ENCODE measurements around the gene CRELD1. TPM values are rescaled to one million over a fixed set of nuclear protein-coding genes. Genes with fewer than 3 reads are reported as not detected.
"Not testable (repeated sequence)": the region's sequence is repeated elsewhere in the genome, so short reads cannot be mapped to it uniquely, and the experiment has no call there.

The CRELD1 gene
- total and polyA plus RNA-seq, 2 of the 4 experiments (the other 2 are of a cell fraction): 8.6 to 25.7 TPM

DNA sequence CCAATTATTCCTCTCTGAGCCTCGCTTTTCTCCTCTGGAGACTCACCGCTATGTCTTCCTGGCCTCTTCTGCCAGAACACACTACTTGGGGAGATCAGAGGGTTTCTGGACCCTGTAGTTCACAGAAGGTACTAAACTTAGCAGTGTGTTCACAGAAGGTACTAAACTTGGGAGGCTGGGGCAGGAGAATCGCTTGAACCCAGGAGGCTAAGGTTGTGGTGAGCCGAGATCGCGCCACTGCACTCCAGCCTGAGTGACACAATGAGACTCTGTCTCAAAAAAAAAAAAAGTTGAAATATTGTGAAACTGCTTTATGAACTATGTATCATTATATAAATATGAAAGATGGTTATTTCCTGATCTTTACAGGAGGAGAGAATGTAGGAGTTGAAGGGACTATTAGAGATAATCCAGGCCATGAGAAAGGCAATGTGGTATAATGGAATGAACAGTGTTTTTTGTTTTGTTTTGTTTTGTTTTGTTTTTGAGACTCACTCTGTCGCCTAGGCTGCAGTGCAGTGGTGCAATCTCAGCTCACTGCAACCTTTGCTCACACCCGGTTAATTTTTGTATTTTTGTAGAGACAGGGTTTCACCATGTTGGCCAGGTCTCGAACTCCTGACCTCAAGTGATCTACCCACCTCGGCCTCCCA lies 36.8 kb upstream of the CRELD1 start:
- intact Hi-C loops (cut with micrococcal nuclease); H3K4ac ChIP-seq (ENCODE audit: low read depth, low read length); H3K9ac ChIP-seq (ENCODE audit: low read depth, low read length); H3K56ac ChIP-seq (ENCODE audit: extremely low read depth, insufficient read depth, low read length); H3K9me3 ChIP-seq (ENCODE audit: control insufficient read depth, insufficient read depth, low read length); H4K20me1 ChIP-seq (ENCODE audit: insufficient read depth, low read length); DNase-seq; CTCF ChIA-PET; ATAC-seq (ENCODE audit: low read depth); H2BK5ac ChIP-seq (ENCODE audit: low read depth, low read length, poor library complexity, severe bottlenecking); in situ Hi-C loops (cut with MboI; ENCODE audit: low sequenced_read_pairs); H3K18ac ChIP-seq (ENCODE audit: low read depth, low read length); H2BK15ac ChIP-seq (ENCODE audit: low read depth, low read length); H3K4me2 ChIP-seq (ENCODE audit: low read depth, low read length); BruUV-seq (replicated peaks); H2BK120ac ChIP-seq (ENCODE audit: low read depth, low read length); H2AK5ac ChIP-seq (ENCODE audit: low read depth, low read length); H2AFZ ChIP-seq (replicated peaks; ENCODE audit: low read length, poor library complexity); H3K4me1 ChIP-seq (ENCODE audit: control insufficient read depth, insufficient read depth, low read length); dilution Hi-C loops (cut with HindIII; ENCODE audit: low sequenced_read_pairs, unreplicated experiment); H4K5ac ChIP-seq (ENCODE audit: low read depth, low read length); H4K91ac ChIP-seq (ENCODE audit: insufficient read depth, low read depth, low read length); H3K27me3 ChIP-seq (ENCODE audit: control insufficient read depth, insufficient read depth, low read length); H2BK20ac ChIP-seq (ENCODE audit: low read depth, low read length); H3K14ac ChIP-seq (replicated peaks; ENCODE audit: low read depth, low read length); H3K4me3 ChIP-seq (ENCODE audit: insufficient read depth, low read depth, low read length); H3K27ac ChIP-seq (ENCODE audit: insufficient read depth, low read length); H2AK9ac ChIP-seq (replicated peaks; ENCODE audit: low read depth, low read length, poor library complexity); H3K23ac ChIP-seq (ENCODE audit: low read depth, low read length); H4K8ac ChIP-seq (ENCODE audit: low read depth in 2 of 2, low read length in 2 of 2); POLR2A ChIA-PET (ENCODE audit: unreplicated experiment): not testable (repeated sequence)
- TF ChIP-seq CEBPB (IDR thresholded peaks at IDR 0.05; ENCODE audit: low read depth, low read length): 0 out of 2 replicates have a peak, but pooled peaks have one; percentile 27
- WGBS, 2 experiments (ENCODE audit: extremely low coverage in 2 of 2, insufficient read length in 1 of 2): 100% methylated on average over 1 of the region's 10 CpGs; no CpG with 5 or more reads in 1 of the 2 experiments
- Histone ChIP-seq H3K9me1 (ENCODE audit: insufficient read depth, low read length) (peaks cover 13% of the 10 kb centered on the region), H3K36me3 (ENCODE audit: control insufficient read depth, insufficient read depth, low read length) (peaks cover 15% of the 10 kb centered on the region), H3K79me1 (ENCODE audit: low read depth in 1 of 2, low read length in 2 of 2) (peaks cover 26 to 48% of the 10 kb centered on the region in 2 experiments)

Data from IMR-90 (cell line).